ENCODE data around the gene KRT2. TPM values are rescaled to one million over a fixed set of nuclear protein-coding genes. Genes with fewer than 3 reads are reported as not detected.

KRT2 gene
- total RNA-seq, 2 experiments from 2014 or later: 0.10 TPM; not detected in 1

DNA sequence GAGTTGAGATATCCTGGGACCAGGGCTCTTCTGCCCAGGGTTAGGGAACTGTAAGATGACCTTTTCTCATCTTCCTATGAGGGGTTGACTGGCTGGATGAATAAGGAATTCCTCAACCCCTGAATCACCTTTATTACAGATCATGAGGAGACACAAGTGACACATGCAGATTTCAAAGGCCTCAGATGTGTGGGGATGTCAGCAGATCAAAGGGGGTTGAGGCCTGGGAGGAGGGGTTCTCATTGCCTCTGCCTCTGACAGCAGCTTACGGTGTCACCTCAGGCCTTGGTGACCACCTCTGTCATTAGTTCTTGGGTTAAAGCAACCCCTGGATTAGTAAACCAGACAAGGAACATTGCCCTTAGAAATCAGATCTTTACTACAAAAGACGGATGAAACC lies 48.7 kb downstream of the KRT2 start:
- Mint-ChIP-seq H3K4me3 (no peak overlapping the region), H3K9me3 (ENCODE audit: insufficient read depth) (no peaks in the 10 kb centered on the region), H3K4me1 (ENCODE audit: low read depth) (peaks cover 28% of the 10 kb centered on the region), H3K27me3 (ENCODE audit: low read depth) (peaks cover 19% of the 10 kb centered on the region), H3K36me3 (ENCODE audit: low read depth) (no peaks in the 10 kb centered on the region), H3K27ac (no peak overlapping the region)
- ATAC-seq (no peak), DNase-seq (no peak)
- ChIA-PET POLR2A (no interaction called here), CTCF (no interaction called here)

DNA sequence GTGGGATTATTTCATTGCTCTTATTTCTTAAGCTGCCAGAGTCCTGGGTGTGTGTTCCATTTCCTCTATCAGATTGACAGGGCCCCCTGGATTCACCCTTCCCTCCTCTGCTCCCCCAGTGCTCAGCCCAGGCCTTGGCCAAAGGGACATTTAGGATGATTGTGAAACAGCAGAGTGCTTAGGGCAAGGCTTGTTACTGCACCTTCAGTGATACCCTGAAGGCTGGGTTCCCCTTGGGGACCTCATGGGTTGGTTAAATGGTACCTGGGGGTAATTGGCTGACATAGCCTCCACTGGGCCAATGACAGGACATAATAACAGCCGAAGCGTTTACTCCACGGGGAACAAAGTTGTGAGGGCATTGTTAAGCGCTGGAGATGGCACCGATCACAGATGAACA lies 49.5 kb downstream of the KRT2 start:
- Mint-ChIP-seq H3K36me3 (ENCODE audit: low read depth) (no peaks in the 10 kb centered on the region), H3K4me1 (ENCODE audit: low read depth) (peaks cover 25% of the 10 kb centered on the region), H3K4me3 (no peak overlapping the region), H3K9me3 (ENCODE audit: insufficient read depth) (no peaks in the 10 kb centered on the region), H3K27ac (no peak overlapping the region), H3K27me3 (ENCODE audit: low read depth) (peaks cover 25% of the 10 kb centered on the region)
- CTCF ChIA-PET: interaction anchor here (1.5 kb wide), 1 partner anchor 10 kb away, joined by 3 read pairs; no protein-coding TSS in a partner anchor
- DNase-seq (no peak), ATAC-seq (no peak)
- POLR2A ChIA-PET: no interaction called here

DNA sequence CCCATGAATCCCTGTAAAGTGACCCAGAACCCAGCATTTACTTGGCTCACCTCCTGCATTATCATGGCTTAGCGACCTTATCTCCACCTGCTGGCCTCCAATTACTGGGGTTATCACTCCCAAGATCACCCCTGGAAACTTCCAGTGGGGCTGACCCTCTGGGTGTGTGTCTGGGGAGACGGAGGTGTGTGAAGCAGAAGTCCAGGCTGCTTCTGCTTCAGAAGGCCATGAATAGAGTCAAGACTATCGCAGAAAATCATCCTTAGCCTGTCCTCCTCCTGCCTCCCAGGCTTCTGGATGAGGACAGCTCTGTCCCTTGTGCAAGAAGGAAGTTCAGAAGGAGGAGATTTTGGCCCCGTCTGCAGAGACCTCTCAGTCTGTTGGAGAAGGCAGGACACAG lies 50.3 kb downstream of the KRT2 start:
- no peak for DNase-seq
- POLR2A ChIA-PET: interaction anchor here (0.7 kb wide), 1 partner anchor 9 kb away, joined by 3 read pairs; no protein-coding TSS in a partner anchor
- CTCF ChIA-PET: interaction anchor here (1.5 kb wide), 1 partner anchor 11 kb away, joined by 3 read pairs; no protein-coding TSS in a partner anchor

GRCh38 chr12:52600941-52601481 lies 51.0 kb downstream of the KRT2 start, which contains the start of gene KRT72:
TSS of gene KRT72 (minus strand) at chr12:52601463. CDS start at chr12:52601452, 11 bp downstream.
- CTCF ChIA-PET: interaction anchor here (1.5 kb wide), 1 partner anchor 12 kb away, joined by 3 read pairs; no protein-coding TSS in a partner anchor

More for the DNA sequence above, 50.3 kb downstream of the KRT2 start:
- ATAC-seq: no peak
- H3K4me3 Mint-ChIP-seq: no peak overlapping the region
- no peaks in the 10 kb centered on the region for H3K36me3 Mint-ChIP-seq (ENCODE audit: low read depth)
- H3K9me3 Mint-ChIP-seq (ENCODE audit: insufficient read depth): no peaks in the 10 kb centered on the region
- peaks cover 25% of the 10 kb centered on the region for H3K4me1 Mint-ChIP-seq (ENCODE audit: low read depth)
- H3K27me3 Mint-ChIP-seq (ENCODE audit: low read depth): peaks cover 27% of the 10 kb centered on the region
- H3K27ac Mint-ChIP-seq: no peak overlapping the region

GRCh38 chr12:52600475-52600874 lies 51.5 kb downstream of the KRT2 start:
- H3K27me3 Mint-ChIP-seq (ENCODE audit: low read depth): peaks cover 33% of the 10 kb centered on the region
- POLR2A ChIA-PET: interaction anchor here (0.8 kb wide), 1 partner anchor 177 kb away, joined by 3 read pairs; no protein-coding TSS in a partner anchor
- no peak overlapping the region for H3K27ac Mint-ChIP-seq
- H3K36me3 Mint-ChIP-seq (ENCODE audit: low read depth): no peaks in the 10 kb centered on the region
- CTCF ChIA-PET: no interaction called here
- DNase-seq: no peak
- no peak overlapping the region for H3K4me3 Mint-ChIP-seq
- ATAC-seq: no peak
- peaks cover 20% of the 10 kb centered on the region for H3K4me1 Mint-ChIP-seq (ENCODE audit: low read depth)
- no peaks in the 10 kb centered on the region for H3K9me3 Mint-ChIP-seq (ENCODE audit: insufficient read depth)

More at GRCh38 chr12:52600941-52601481, 51.0 kb downstream of the KRT2 start, which contains the start of gene KRT72:
- no peaks in the 10 kb centered on the region for H3K36me3 Mint-ChIP-seq (ENCODE audit: low read depth)
- no peak within 1 kb of the TSS for H3K27ac Mint-ChIP-seq
- no peaks in the 10 kb centered on the region for H3K9me3 Mint-ChIP-seq (ENCODE audit: insufficient read depth)
- DNase-seq (no peak), ATAC-seq (no peak)
- H3K27me3 Mint-ChIP-seq (ENCODE audit: low read depth): peaks cover 29% of the 10 kb centered on the region
- H3K4me1 Mint-ChIP-seq (ENCODE audit: low read depth): peaks cover 25% of the 10 kb centered on the region
- POLR2A ChIA-PET: interaction anchor here (0.7 kb wide), 1 partner anchor 9 kb away, joined by 3 read pairs; no protein-coding TSS in a partner anchor
- H3K4me3 Mint-ChIP-seq: no peak within 1 kb of the TSS

GRCh38 chr12:52600071-52600470 lies 51.9 kb downstream of the KRT2 start:
- DNase-seq (no peak), ATAC-seq (no peak)
- Mint-ChIP-seq H3K9me3 (ENCODE audit: insufficient read depth) (no peaks in the 10 kb centered on the region), H3K27ac (no peak overlapping the region), H3K4me3 (no peak overlapping the region), H3K4me1 (ENCODE audit: low read depth) (peaks cover 17% of the 10 kb centered on the region), H3K36me3 (ENCODE audit: low read depth) (no peaks in the 10 kb centered on the region), H3K27me3 (ENCODE audit: low read depth) (peaks cover 33% of the 10 kb centered on the region)
- ChIA-PET CTCF (interaction anchor here (1.1 kb wide), 1 partner anchor 271 kb away, joined by 3 read pairs; no protein-coding TSS in a partner anchor), POLR2A (interaction anchor here (0.8 kb wide), 1 partner anchor 177 kb away, joined by 3 read pairs; no protein-coding TSS in a partner anchor)

- H3K36me3 Mint-ChIP-seq (ENCODE audit: low read depth): no peaks in the 10 kb centered on the region
- no peak overlapping the region for H3K4me3 Mint-ChIP-seq
- POLR2A ChIA-PET: no interaction called here
- H3K27ac Mint-ChIP-seq: no peak overlapping the region
- no peaks in the 10 kb centered on the region for H3K9me3 Mint-ChIP-seq (ENCODE audit: insufficient read depth)
- H3K4me1 Mint-ChIP-seq (ENCODE audit: low read depth): peaks cover 8% of the 10 kb centered on the region
- CTCF ChIA-PET: interaction anchor here (1.1 to 1.9 kb wide), 3 partner anchors 14 to 272 kb away, joined by 3 to 11 read pairs (median 3); no protein-coding TSS in a partner anchor
- DNase-seq (no peak), ATAC-seq (no peak)
- H3K27me3 Mint-ChIP-seq (ENCODE audit: low read depth): peaks cover 33% of the 10 kb centered on the region
Measured at GRCh38 chr12:52598966-52599365, 53.0 kb downstream of the KRT2 start.

Other genes starting within 250 kb of the KRT2 start
- not detected for gene KRT82, start 245.9 kb downstream of the KRT2 start, total RNA-seq
- not detected for gene KRT75, start 217.8 kb downstream of the KRT2 start, total RNA-seq
- gene KRT6B, start 200.1 kb downstream of the KRT2 start, total RNA-seq: not detected
- not detected for gene KRT6C, start 178.4 kb downstream of the KRT2 start, total RNA-seq
- not detected for gene KRT6A, start 159.0 kb downstream of the KRT2 start, total RNA-seq
- gene KRT5, start 131.8 kb downstream of the KRT2 start, total RNA-seq: not detected
- not detected for gene KRT71, start 99.1 kb downstream of the KRT2 start, total RNA-seq
- gene KRT74, start 78.4 kb downstream of the KRT2 start, total RNA-seq: not detected
- under 1 TPM; 0.40 to 0.44 TPM for gene KRT72, start 50.7 kb downstream of the KRT2 start, total RNA-seq
- gene KRT73, start 33.7 kb downstream of the KRT2 start, total RNA-seq: under 1 TPM; 0.45 to 0.91 TPM
- not detected for gene KRT1, start 28.2 kb upstream of the KRT2 start, total RNA-seq
- gene KRT77, start 51.3 kb upstream of the KRT2 start, total RNA-seq: not detected
- not detected for gene KRT76, start 125.1 kb upstream of the KRT2 start, total RNA-seq
- gene KRT3, start 143.9 kb upstream of the KRT2 start, total RNA-seq: not detected
- gene KRT4, start 161.9 kb upstream of the KRT2 start, total RNA-seq: not detected
- not detected for gene KRT79, start 182.1 kb upstream of the KRT2 start, total RNA-seq
- not detected for gene KRT78, start 196.8 kb upstream of the KRT2 start, total RNA-seq

Measured in activated CD8-positive, alpha-beta T cell treated with anti-CD3 and anti-CD28 coated beads, Interleukin-2, amount 10 ng/mL, durations not matched to agents 7 days and 5 days (primary cell).